ENCODE measurements around the gene CIAO3.

Gene CIAO3

GRCh38 chr16:733382-734207 lies 7.2 kb downstream of the CIAO3 start:
- Histone ChIP-seq H3K36me3 (ENCODE audit: low read depth) (peaks cover 31% of the 10 kb centered on the region), H3K9me3 (ENCODE audit: severe bottlenecking) (no peaks in the 10 kb centered on the region), H3K27ac (ENCODE audit: poor library complexity, severe bottlenecking) (no peak overlapping the region), H3K4me3 (ENCODE audit: severe bottlenecking) (no peak overlapping the region), H3K4me1 (ENCODE audit: insufficient read depth, poor library complexity, severe bottlenecking) (no peaks in the 10 kb centered on the region), H3K27me3 (ENCODE audit: insufficient read depth, poor library complexity, severe bottlenecking) (no peaks in the 10 kb centered on the region)
- peak; percentile 68 for DNase-seq (ENCODE audit: low spot score)
- ATAC-seq (ENCODE audit: low read depth), result no peak
- TF ChIP-seq CTCF (IDR thresholded peaks at IDR 0.05; ENCODE audit: poor library complexity, severe bottlenecking), result no peak

GRCh38 chr16:732936-733335 lies 7.9 kb downstream of the CIAO3 start:
- Histone ChIP-seq H3K9me3 (ENCODE audit: severe bottlenecking) (no peaks in the 10 kb centered on the region), H3K4me3 (ENCODE audit: severe bottlenecking) (no peak overlapping the region), H3K27me3 (ENCODE audit: insufficient read depth, poor library complexity, severe bottlenecking) (no peaks in the 10 kb centered on the region), H3K4me1 (ENCODE audit: insufficient read depth, poor library complexity, severe bottlenecking) (no peaks in the 10 kb centered on the region), H3K27ac (ENCODE audit: poor library complexity, severe bottlenecking) (no peak overlapping the region), H3K36me3 (ENCODE audit: low read depth) (peaks cover 29% of the 10 kb centered on the region)
- TF ChIP-seq CTCF (IDR thresholded peaks at IDR 0.05; ENCODE audit: poor library complexity, severe bottlenecking), result peak; percentile 20
- ATAC-seq (ENCODE audit: low read depth) (no peak), DNase-seq (ENCODE audit: low spot score) (no peak)

GRCh38 chr16:732332-732731 lies 8.5 kb downstream of the CIAO3 start:
- H3K4me1 ChIP-seq (ENCODE audit: insufficient read depth, poor library complexity, severe bottlenecking), result no peaks in the 10 kb centered on the region
- H3K9me3 ChIP-seq (ENCODE audit: severe bottlenecking), result no peaks in the 10 kb centered on the region
- peaks cover 26% of the 10 kb centered on the region for H3K36me3 ChIP-seq (ENCODE audit: low read depth)
- H3K27ac ChIP-seq (ENCODE audit: poor library complexity, severe bottlenecking), result no peak overlapping the region
- DNase-seq (ENCODE audit: low spot score) (no peak), ATAC-seq (ENCODE audit: low read depth) (no peak)
- no peak overlapping the region for H3K4me3 ChIP-seq (ENCODE audit: severe bottlenecking)
- no peak for TF ChIP-seq CTCF (IDR thresholded peaks at IDR 0.05; ENCODE audit: poor library complexity, severe bottlenecking)
- H3K27me3 ChIP-seq (ENCODE audit: insufficient read depth, poor library complexity, severe bottlenecking), result no peaks in the 10 kb centered on the region

- TF ChIP-seq CTCF (IDR thresholded peaks at IDR 0.05; ENCODE audit: poor library complexity, severe bottlenecking), result no peak
- no peak overlapping the region for H3K27ac ChIP-seq (ENCODE audit: poor library complexity, severe bottlenecking)
- no peaks in the 10 kb centered on the region for H3K9me3 ChIP-seq (ENCODE audit: severe bottlenecking)
- ATAC-seq (ENCODE audit: low read depth) (no peak), DNase-seq (ENCODE audit: low spot score) (no peak)
- H3K4me3 ChIP-seq (ENCODE audit: severe bottlenecking), result no peak overlapping the region
- no peaks in the 10 kb centered on the region for H3K4me1 ChIP-seq (ENCODE audit: insufficient read depth, poor library complexity, severe bottlenecking)
- peaks cover 16% of the 10 kb centered on the region for H3K36me3 ChIP-seq (ENCODE audit: low read depth)
- H3K27me3 ChIP-seq (ENCODE audit: insufficient read depth, poor library complexity, severe bottlenecking), result no peaks in the 10 kb centered on the region
These were observed 9.9 kb downstream of the CIAO3 start for GRCh38 chr16:730666-731509.

All from RWPE2 (cell line).